GM18507 (cell line): ENCODE results near the gene ZNF236.
A peak's percentile ranks its signal among the peaks of the same experiment; 100 is the strongest.
"Not testable (repeated sequence)": the region's sequence is repeated elsewhere in the genome, so short reads cannot be mapped to it uniquely, and the experiment has no call there.

Source experiments
- DNase-seq: peaks from one replicate; pipeline ENCODE4 v3.0.0; 2011; ENCODE audit warnings: low read depth; ENCODE audit not compliant: insufficient read length; ENCODE audit errors: extremely low spot score
- FAIRE-seq: peaks from 2 replicates; lab custom pipeline; 2011; peaks lifted over from hg19 to GRCh38; lab: Jason Lieb, UNC

ZNF236 gene

GRCh38 chr18:76935722-76936337 lies 113.5 kb downstream of the ZNF236 start:
- DNase-seq (no peak), FAIRE-seq (no peak)

- DNase-seq (no peak), FAIRE-seq (no peak)
Observed at GRCh38 chr18:76936877-76937276, 114.5 kb downstream of the ZNF236 start.

GRCh38 chr18:76937597-76937996 lies 115.2 kb downstream of the ZNF236 start:
- DNase-seq (no peak), FAIRE-seq (no peak)

GRCh38 chr18:76938619-76939018 lies 116.3 kb downstream of the ZNF236 start:
- FAIRE-seq, result no peak
- DNase-seq, result no peak

GRCh38 chr18:76941284-76941683 lies 118.9 kb downstream of the ZNF236 start:
- FAIRE-seq (no peak), DNase-seq (no peak)

- no peak for FAIRE-seq
- no peak for DNase-seq
Observed at GRCh38 chr18:76943542-76944339, 121.4 kb downstream of the ZNF236 start.

- not testable (repeated sequence) for DNase-seq, FAIRE-seq
Observed at GRCh38 chr18:76944346-76944745, 122.0 kb downstream of the ZNF236 start.

- DNase-seq, result no peak
- no peak for FAIRE-seq
Observed at GRCh38 chr18:76948345-76948744, 126.0 kb downstream of the ZNF236 start.

- DNase-seq (no peak), FAIRE-seq (no peak)
Observed at GRCh38 chr18:76951456-76952247, 129.3 kb downstream of the ZNF236 start.

GRCh38 chr18:76952747-76953146 lies 130.4 kb downstream of the ZNF236 start:
- DNase-seq (no peak), FAIRE-seq (no peak)

- DNase-seq (no peak), FAIRE-seq (no peak)
Observed at GRCh38 chr18:76953156-76953555, 130.8 kb downstream of the ZNF236 start.

- no peak for DNase-seq
- FAIRE-seq, result no peak
Observed at GRCh38 chr18:76953583-76954233, 131.4 kb downstream of the ZNF236 start.

GRCh38 chr18:76955524-76956170 lies 133.3 kb downstream of the ZNF236 start:
- DNase-seq (no peak), FAIRE-seq (no peak)

- FAIRE-seq (no peak), DNase-seq (no peak)
Observed at GRCh38 chr18:76956648-76957047, 134.3 kb downstream of the ZNF236 start.

- FAIRE-seq (no peak), DNase-seq (no peak)
Observed at GRCh38 chr18:76957384-76958355, 135.3 kb downstream of the ZNF236 start.

- no peak for DNase-seq
- no peak for FAIRE-seq
Observed at GRCh38 chr18:76958692-76959341, 136.5 kb downstream of the ZNF236 start.

GRCh38 chr18:76959605-76960004 lies 137.2 kb downstream of the ZNF236 start:
- DNase-seq, result no peak
- FAIRE-seq, result no peak

- DNase-seq (no peak), FAIRE-seq (peak; percentile 18)
Observed at GRCh38 chr18:76960528-76961035, 138.2 kb downstream of the ZNF236 start.
